HEK293 (cell line): ENCODE results near the gene CRTC2.

Source experiments
- BCL11B ChIP-seq: fragments of 450-650 bp; formaldehyde crosslinking; IDR thresholded peaks from 2 replicates; pipeline ENCODE4 v1.5.1; 2016; ENCODE audit warnings: low read depth, missing biosample characterization, missing genetic modification characterization
- MYNN ChIP-seq: fragments of 450-650 bp; formaldehyde crosslinking; IDR thresholded peaks from 2 replicates; pipeline ENCODE4 v1.5.1; 2016; ENCODE audit warnings: missing biosample characterization, missing genetic modification characterization, borderline replicate concordance
- SP2 ChIP-seq: fragments of 450-650 bp; formaldehyde crosslinking; IDR thresholded peaks from 2 replicates; pipeline ENCODE4 v1.5.1; 2016; ENCODE audit warnings: missing biosample characterization, missing genetic modification characterization
- YY2 ChIP-seq: fragments of 450-650 bp; formaldehyde crosslinking; IDR thresholded peaks from 2 replicates; pipeline ENCODE4 v1.5.1; 2016; ENCODE audit warnings: missing biosample characterization, missing genetic modification characterization
- ZBTB1 ChIP-seq: fragments of 450-650 bp; formaldehyde crosslinking; IDR thresholded peaks from 2 replicates; pipeline ENCODE4 v1.5.1; 2016; ENCODE audit warnings: missing biosample characterization, missing genetic modification characterization
- ZBTB20 ChIP-seq: fragments of 450-650 bp; formaldehyde crosslinking; IDR thresholded peaks from 2 replicates; pipeline ENCODE4 v1.5.1; 2016; ENCODE audit warnings: missing biosample characterization, missing genetic modification characterization
- ZNF121 ChIP-seq: fragments of 450-650 bp; formaldehyde crosslinking; IDR thresholded peaks from 2 replicates; pipeline ENCODE4 v1.5.1; 2016; ENCODE audit warnings: missing biosample characterization, missing genetic modification characterization
- ZNF184 ChIP-seq: fragments of 450-650 bp; IDR thresholded peaks from 2 replicates; pipeline ENCODE4 v1.5.1; 2018; ENCODE audit warnings: missing biosample characterization, mild to moderate bottlenecking, missing genetic modification characterization
- ZNF202 ChIP-seq: fragments of 450-650 bp; formaldehyde crosslinking; IDR thresholded peaks from 2 replicates; pipeline ENCODE4 v1.5.1; 2016; ENCODE audit warnings: missing biosample characterization, missing genetic modification characterization, borderline replicate concordance
- ZNF239 ChIP-seq: fragments of 450-650 bp; formaldehyde crosslinking; IDR thresholded peaks from 2 replicates; pipeline ENCODE4 v1.5.1; 2016; ENCODE audit warnings: missing biosample characterization, missing genetic modification characterization
- ZNF248 ChIP-seq: fragments of 450-650 bp; formaldehyde crosslinking; IDR thresholded peaks from 2 replicates; pipeline ENCODE4 v1.5.1; 2017; ENCODE audit warnings: missing biosample characterization, missing genetic modification characterization
- ZNF677 ChIP-seq: fragments of 450-650 bp; IDR thresholded peaks from 2 replicates; pipeline ENCODE4 v1.5.0; 2018; ENCODE audit warnings: missing biosample characterization, mild to moderate bottlenecking, missing genetic modification characterization, moderate library complexity
- ZNF768 ChIP-seq: fragments of 450-650 bp; formaldehyde crosslinking; IDR thresholded peaks from 2 replicates; pipeline ENCODE4 v1.5.1; 2018; ENCODE audit warnings: missing biosample characterization, mild to moderate bottlenecking, missing genetic modification characterization
- ZNF776 ChIP-seq: fragments of 450-650 bp; formaldehyde crosslinking; IDR thresholded peaks from 2 replicates; pipeline ENCODE4 v1.5.0; 2017; ENCODE audit warnings: missing biosample characterization, missing genetic modification characterization, borderline replicate concordance
- ZSCAN23 ChIP-seq: fragments of 450-650 bp; formaldehyde crosslinking; IDR thresholded peaks from 2 replicates; pipeline ENCODE4 v1.5.1; 2016; ENCODE audit warnings: missing biosample characterization, missing genetic modification characterization
- TF ChIP-seq, protein P1 (sequence below): fragments of 450-650 bp; formaldehyde crosslinking; IDR thresholded peaks from 2 replicates; pipeline ENCODE4 v1.5.1; 2016; ENCODE audit warnings: missing biosample characterization, missing genetic modification characterization
- TF ChIP-seq, protein P2 (sequence below): fragments of 450-650 bp; formaldehyde crosslinking; IDR thresholded peaks from 2 replicates; pipeline ENCODE4 v1.5.0; 2017; ENCODE audit warnings: missing biosample characterization, missing genetic modification characterization, borderline replicate concordance
- TF ChIP-seq, protein P3 (sequence below): fragments of 450-650 bp; formaldehyde crosslinking; IDR thresholded peaks from 2 replicates; pipeline ENCODE4 v1.5.1; 2016; ENCODE audit warnings: missing biosample characterization, missing genetic modification characterization, low read depth
- TF ChIP-seq, protein P4 (sequence below): fragments of 450-650 bp; formaldehyde crosslinking; IDR thresholded peaks from 2 replicates; pipeline ENCODE4 v1.5.1; 2016; ENCODE audit warnings: missing biosample characterization, missing genetic modification characterization
- TF ChIP-seq, protein P5 (sequence below): fragments of 450-650 bp; formaldehyde crosslinking; IDR thresholded peaks from 2 replicates; pipeline ENCODE4 v1.5.1; 2017; ENCODE audit warnings: missing biosample characterization, missing genetic modification characterization
- TF ChIP-seq, protein P6 (sequence below): fragments of 450-650 bp; formaldehyde crosslinking; IDR thresholded peaks from 2 replicates; pipeline ENCODE4 v1.5.1; 2017; ENCODE audit warnings: missing biosample characterization, missing genetic modification characterization
- TF ChIP-seq, protein P7 (sequence below): fragments of 450-650 bp; formaldehyde crosslinking; IDR thresholded peaks from 2 replicates; pipeline ENCODE4 v1.5.1; 2016; ENCODE audit warnings: missing biosample characterization, missing genetic modification characterization
- TF ChIP-seq, protein P8 (sequence below): fragments of 450-650 bp; formaldehyde crosslinking; IDR thresholded peaks from 2 replicates; pipeline ENCODE4 v1.5.1; 2016; ENCODE audit warnings: missing biosample characterization, missing genetic modification characterization, borderline replicate concordance

CRTC2 gene

DNA sequence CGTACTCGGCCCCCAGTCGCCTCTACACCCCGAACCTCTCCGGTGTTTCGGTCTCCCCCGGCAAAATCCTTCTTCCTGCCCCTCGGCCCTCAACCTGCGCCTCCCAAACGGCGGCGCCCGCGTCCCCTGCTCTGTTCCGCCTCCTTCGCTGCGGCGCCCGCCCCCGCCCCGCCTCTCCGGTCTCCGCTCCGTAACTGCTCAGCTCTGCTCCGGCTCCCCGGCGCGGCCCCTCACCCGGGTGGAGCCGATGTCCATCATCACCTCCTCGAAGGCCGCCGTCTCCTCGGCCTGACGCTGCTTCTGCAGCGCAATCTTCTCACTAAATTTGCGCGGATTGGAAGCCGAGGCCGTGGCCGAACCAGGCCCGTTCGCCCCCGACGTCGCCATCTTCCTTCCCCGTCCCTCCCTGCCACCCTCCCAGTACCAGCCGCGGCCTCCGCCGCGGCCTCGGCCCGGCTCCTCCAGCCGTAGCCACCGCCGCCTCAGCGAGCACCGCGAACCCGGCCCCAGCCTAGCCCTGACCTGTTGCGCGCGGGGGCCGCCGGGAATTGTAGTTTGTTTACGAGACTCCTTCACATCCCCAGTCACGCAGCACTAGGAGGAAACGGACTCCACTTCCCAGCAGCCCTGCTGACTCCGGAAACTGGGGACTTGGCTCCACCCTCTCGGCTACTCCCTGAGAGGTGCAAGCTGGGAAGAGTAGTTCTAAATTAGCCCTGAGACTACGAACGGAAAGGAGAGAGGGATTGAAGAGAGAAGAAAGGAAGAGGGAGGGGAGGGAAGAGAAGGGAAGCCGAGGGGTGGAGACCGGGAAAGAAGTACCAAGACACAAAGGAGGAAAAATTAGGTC lies at the start of gene CRTC2 (continued):
- no peak for TF ChIP-seq ZNF248 (tag by site-specific recombination)
- TF ChIP-seq MYNN (tag by site-specific recombination), result no peak
- no peak for TF ChIP-seq ZNF776 (tag by site-specific recombination)
- TF ChIP-seq, protein P1, sequence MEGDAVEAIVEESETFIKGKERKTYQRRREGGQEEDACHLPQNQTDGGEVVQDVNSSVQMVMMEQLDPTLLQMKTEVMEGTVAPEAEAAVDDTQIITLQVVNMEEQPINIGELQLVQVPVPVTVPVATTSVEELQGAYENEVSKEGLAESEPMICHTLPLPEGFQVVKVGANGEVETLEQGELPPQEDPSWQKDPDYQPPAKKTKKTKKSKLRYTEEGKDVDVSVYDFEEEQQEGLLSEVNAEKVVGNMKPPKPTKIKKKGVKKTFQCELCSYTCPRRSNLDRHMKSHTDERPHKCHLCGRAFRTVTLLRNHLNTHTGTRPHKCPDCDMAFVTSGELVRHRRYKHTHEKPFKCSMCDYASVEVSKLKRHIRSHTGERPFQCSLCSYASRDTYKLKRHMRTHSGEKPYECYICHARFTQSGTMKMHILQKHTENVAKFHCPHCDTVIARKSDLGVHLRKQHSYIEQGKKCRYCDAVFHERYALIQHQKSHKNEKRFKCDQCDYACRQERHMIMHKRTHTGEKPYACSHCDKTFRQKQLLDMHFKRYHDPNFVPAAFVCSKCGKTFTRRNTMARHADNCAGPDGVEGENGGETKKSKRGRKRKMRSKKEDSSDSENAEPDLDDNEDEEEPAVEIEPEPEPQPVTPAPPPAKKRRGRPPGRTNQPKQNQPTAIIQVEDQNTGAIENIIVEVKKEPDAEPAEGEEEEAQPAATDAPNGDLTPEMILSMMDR (tag by site-specific recombination), result peak; percentile 75; the same call in 1 of the 2 replicates
- no peak for TF ChIP-seq ZBTB1
- no peak for TF ChIP-seq ZNF184 (tag by site-specific recombination)
- TF ChIP-seq ZNF202 (tag by site-specific recombination), result no peak
- TF ChIP-seq, protein P2, sequence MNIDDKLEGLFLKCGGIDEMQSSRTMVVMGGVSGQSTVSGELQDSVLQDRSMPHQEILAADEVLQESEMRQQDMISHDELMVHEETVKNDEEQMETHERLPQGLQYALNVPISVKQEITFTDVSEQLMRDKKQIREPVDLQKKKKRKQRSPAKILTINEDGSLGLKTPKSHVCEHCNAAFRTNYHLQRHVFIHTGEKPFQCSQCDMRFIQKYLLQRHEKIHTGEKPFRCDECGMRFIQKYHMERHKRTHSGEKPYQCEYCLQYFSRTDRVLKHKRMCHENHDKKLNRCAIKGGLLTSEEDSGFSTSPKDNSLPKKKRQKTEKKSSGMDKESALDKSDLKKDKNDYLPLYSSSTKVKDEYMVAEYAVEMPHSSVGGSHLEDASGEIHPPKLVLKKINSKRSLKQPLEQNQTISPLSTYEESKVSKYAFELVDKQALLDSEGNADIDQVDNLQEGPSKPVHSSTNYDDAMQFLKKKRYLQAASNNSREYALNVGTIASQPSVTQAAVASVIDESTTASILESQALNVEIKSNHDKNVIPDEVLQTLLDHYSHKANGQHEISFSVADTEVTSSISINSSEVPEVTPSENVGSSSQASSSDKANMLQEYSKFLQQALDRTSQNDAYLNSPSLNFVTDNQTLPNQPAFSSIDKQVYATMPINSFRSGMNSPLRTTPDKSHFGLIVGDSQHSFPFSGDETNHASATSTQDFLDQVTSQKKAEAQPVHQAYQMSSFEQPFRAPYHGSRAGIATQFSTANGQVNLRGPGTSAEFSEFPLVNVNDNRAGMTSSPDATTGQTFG, result no peak
- TF ChIP-seq, protein P3, sequence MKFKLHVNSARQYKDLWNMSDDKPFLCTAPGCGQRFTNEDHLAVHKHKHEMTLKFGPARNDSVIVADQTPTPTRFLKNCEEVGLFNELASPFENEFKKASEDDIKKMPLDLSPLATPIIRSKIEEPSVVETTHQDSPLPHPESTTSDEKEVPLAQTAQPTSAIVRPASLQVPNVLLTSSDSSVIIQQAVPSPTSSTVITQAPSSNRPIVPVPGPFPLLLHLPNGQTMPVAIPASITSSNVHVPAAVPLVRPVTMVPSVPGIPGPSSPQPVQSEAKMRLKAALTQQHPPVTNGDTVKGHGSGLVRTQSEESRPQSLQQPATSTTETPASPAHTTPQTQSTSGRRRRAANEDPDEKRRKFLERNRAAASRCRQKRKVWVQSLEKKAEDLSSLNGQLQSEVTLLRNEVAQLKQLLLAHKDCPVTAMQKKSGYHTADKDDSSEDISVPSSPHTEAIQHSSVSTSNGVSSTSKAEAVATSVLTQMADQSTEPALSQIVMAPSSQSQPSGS (tag by site-specific recombination), result no peak
- no peak for TF ChIP-seq BCL11B (tag by site-specific recombination)
- TF ChIP-seq, protein P4, sequence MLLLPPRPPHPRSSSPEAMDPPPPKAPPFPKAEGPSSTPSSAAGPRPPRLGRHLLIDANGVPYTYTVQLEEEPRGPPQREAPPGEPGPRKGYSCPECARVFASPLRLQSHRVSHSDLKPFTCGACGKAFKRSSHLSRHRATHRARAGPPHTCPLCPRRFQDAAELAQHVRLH, result peak; percentile 48; the same call in 1 of the 2 replicates
- TF ChIP-seq SP2 (tag by site-specific recombination), result peak; percentile 89
- TF ChIP-seq ZNF768 (tag by site-specific recombination), result no peak
- TF ChIP-seq, protein P5, sequence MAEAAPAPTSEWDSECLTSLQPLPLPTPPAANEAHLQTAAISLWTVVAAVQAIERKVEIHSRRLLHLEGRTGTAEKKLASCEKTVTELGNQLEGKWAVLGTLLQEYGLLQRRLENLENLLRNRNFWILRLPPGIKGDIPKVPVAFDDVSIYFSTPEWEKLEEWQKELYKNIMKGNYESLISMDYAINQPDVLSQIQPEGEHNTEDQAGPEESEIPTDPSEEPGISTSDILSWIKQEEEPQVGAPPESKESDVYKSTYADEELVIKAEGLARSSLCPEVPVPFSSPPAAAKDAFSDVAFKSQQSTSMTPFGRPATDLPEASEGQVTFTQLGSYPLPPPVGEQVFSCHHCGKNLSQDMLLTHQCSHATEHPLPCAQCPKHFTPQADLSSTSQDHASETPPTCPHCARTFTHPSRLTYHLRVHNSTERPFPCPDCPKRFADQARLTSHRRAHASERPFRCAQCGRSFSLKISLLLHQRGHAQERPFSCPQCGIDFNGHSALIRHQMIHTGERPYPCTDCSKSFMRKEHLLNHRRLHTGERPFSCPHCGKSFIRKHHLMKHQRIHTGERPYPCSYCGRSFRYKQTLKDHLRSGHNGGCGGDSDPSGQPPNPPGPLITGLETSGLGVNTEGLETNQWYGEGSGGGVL, result peak; percentile 46; the same call in 1 of the 2 replicates
- peak; percentile 98 for TF ChIP-seq ZBTB20 (tag by site-specific recombination)
- no peak; the same call in 1 of the 2 replicates for TF ChIP-seq ZNF239 (tag by site-specific recombination)
- TF ChIP-seq ZNF121 (tag by site-specific recombination), result peak; percentile 38; the same call in 1 of the 2 replicates
- TF ChIP-seq ZSCAN23 (tag by site-specific recombination), result 0 out of 2 replicates have a peak, but pooled peaks have one; percentile 60
- no peak for TF ChIP-seq ZNF677
- TF ChIP-seq, protein P6, sequence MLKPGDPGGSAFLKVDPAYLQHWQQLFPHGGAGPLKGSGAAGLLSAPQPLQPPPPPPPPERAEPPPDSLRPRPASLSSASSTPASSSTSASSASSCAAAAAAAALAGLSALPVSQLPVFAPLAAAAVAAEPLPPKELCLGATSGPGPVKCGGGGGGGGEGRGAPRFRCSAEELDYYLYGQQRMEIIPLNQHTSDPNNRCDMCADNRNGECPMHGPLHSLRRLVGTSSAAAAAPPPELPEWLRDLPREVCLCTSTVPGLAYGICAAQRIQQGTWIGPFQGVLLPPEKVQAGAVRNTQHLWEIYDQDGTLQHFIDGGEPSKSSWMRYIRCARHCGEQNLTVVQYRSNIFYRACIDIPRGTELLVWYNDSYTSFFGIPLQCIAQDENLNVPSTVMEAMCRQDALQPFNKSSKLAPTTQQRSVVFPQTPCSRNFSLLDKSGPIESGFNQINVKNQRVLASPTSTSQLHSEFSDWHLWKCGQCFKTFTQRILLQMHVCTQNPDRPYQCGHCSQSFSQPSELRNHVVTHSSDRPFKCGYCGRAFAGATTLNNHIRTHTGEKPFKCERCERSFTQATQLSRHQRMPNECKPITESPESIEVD (tag by site-specific recombination), result no peak
- TF ChIP-seq, protein P7, sequence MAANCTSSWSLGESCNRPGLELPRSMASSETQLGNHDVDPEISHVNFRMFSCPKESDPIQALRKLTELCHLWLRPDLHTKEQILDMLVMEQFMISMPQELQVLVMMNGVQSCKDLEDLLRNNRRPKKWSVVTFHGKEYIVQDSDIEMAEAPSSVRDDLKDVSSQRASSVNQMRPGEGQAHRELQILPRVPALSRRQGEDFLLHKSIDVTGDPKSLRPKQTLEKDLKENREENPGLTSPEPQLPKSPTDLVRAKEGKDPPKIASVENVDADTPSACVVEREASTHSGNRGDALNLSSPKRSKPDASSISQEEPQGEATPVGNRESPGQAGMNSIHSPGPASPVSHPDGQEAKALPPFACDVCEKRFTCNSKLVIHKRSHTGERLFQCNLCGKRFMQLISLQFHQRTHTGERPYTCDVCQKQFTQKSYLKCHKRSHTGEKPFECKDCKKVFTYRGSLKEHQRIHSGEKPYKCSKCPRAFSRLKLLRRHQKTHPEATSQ (tag by site-specific recombination), result peak; percentile 75
- TF ChIP-seq YY2 (tag by site-specific recombination), result peak; percentile 44
- TF ChIP-seq, protein P8, sequence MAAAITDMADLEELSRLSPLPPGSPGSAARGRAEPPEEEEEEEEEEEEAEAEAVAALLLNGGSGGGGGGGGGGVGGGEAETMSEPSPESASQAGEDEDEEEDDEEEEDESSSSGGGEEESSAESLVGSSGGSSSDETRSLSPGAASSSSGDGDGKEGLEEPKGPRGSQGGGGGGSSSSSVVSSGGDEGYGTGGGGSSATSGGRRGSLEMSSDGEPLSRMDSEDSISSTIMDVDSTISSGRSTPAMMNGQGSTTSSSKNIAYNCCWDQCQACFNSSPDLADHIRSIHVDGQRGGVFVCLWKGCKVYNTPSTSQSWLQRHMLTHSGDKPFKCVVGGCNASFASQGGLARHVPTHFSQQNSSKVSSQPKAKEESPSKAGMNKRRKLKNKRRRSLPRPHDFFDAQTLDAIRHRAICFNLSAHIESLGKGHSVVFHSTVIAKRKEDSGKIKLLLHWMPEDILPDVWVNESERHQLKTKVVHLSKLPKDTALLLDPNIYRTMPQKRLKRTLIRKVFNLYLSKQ (tag by site-specific recombination), result no peak
